GM19351 (cell line): ENCODE data around the gene ASCL1.
A peak's percentile ranks its signal among the peaks of the same experiment; 100 is the strongest.

Experiments used
- ATAC-seq: cut with Tn5 transposase; IDR thresholded peaks from one replicate; pipeline ENCODE4 v1.9.1; 2021; ENCODE audit warnings: mild to moderate bottlenecking, moderate library complexity; ENCODE audit not compliant: unreplicated experiment

The ASCL1 gene

GRCh38 chr12:102950950-102951619, 6.4 kb upstream of the ASCL1 start:
- no peak for ATAC-seq

- ATAC-seq = no peak
Measured at GRCh38 chr12:102951841-102952240, 5.6 kb upstream of the ASCL1 start.

- no peak for ATAC-seq
Measured at GRCh38 chr12:102953221-102953620, 4.3 kb upstream of the ASCL1 start.

GRCh38 chr12:102954134-102954533, 3.3 kb upstream of the ASCL1 start:
- ATAC-seq = no peak

DNA sequence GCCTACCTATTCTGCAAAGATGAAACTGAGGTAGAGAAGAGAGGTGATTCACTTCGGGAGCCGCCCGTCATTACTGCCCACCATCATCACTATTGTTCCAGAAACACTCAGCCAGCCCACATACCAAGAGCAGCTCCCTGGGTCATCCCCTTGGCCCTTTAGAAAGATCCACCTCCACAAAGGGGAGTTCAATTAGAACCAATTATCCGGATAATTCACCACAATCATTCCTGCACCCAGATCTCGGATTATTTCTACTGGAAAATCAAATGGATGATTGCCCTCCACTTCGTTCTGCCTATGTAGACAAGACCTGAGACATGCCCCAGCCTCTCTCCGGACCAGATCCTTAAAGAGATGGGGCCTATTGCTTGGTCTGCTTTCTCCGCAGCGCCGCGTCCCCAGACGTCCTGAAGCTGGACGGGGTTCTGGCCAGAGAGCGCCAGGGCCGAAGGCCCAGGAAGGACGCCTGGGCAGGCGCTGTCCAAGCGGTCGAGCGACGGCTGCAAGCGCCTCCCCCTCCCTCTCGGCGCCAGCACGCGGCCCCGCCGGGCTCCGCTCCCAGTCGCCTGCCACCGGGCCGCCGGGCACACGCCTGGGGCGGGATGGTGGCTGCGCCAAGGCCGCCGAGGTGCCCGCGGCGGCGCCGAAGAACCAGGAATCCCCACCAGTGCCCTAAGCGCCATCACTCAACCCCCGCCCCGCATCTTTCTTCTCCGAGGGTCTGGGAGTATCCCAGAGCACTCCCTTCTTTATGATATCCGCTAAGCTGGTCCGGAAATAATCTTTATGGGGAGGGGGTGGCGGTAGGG, 1.3 kb upstream of the ASCL1 start:
- ATAC-seq = no peak

DNA sequence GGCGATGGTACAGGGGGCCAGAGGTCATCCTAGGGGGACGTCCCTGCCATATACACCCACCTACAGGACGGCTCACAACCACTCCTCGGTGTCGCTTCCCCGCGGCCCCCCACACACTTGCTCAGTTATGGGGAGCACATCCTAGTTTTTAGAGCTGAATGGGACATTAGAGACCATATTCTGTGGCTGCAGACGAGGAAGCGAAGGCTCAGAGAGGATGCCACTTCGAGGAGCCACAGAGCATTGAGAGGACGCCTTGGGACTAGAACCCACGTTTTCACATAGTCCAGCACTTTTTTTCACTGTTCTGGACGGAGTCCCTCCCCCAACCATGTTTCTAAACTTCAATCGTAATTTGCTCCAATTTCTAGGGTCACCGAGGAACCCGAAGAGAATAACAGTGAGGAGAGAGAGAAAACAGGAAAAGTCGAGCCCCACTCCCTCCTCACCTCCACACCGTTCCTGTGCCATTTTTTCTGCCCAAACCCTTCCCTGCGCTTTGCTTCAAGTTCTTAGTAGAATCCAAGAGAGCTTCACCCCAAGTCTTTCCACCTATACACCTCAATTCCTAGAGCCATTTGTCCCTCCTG, 641 bp upstream of the ASCL1 start:
- ATAC-seq = no peak

- ATAC-seq = peak; percentile 62
Measured at GRCh38 chr12:102958073-102958829, 777 bp downstream of the ASCL1 start.

DNA sequence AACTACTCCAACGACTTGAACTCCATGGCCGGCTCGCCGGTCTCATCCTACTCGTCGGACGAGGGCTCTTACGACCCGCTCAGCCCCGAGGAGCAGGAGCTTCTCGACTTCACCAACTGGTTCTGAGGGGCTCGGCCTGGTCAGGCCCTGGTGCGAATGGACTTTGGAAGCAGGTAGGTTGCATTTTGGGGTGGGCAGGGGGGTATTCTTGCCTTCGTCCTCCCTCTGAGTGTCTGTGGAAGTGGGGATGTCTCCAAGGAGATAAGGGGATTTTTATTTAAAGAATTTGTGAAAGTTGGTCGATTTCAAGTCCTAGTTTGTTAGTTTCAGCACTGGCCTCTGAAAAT, 1.3 kb downstream of the ASCL1 start:
- ATAC-seq = peak; percentile 7

GRCh38 chr12:102959391-102959790, 1.9 kb downstream of the ASCL1 start:
- ATAC-seq = no peak

DNA sequence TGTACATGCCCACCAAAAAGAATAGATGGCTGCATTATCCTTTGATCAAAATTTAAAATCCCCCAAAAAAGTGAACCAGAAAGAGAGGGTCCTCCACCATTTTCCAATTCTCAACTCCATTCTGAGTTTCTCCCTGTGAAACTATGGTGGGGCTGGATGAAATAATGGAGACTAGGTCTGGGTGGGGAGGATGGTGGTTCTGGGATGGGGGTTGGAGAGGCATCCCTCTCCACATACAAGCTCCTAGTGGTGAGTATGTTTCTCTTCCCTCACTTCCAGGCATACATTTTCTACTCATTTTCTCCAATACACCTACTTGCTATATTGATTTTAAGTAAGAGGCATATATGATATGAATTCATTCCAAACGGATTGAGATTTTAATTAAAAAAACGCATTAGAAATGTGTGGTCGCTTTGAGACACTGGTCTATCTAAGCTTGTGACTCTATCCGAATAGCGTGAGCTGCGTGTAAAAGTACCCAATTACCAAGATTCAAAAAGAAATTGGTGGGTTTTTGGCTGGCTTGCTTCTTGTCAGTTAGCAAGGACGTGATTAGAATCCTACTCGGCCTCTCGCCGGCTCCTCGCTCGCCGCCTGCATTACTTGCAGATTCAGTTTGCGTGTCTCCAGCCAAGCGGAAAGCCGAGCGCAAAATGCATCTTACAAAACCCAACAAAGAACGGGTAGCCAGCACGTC, 3.4 kb downstream of the ASCL1 start:
- no peak for ATAC-seq

DNA sequence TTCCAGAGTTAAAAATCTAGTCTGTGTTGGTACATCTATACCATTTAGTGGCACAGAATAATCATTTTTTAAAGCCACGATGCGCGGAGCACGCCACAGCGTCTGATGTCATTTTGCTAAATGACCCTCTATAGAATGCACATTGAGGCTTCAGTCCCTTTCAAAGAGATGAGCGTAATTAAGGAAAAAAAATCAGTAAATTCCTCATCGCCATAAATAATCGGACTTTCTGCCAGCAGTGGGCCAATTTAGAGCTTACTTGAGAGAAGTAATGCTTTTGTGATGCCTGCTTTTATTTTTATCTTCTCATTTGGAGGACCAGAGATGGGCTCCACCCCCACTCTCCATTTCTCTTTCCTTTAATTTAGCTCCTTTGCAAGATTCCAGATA, 4.0 kb downstream of the ASCL1 start:
- ATAC-seq = no peak

DNA sequence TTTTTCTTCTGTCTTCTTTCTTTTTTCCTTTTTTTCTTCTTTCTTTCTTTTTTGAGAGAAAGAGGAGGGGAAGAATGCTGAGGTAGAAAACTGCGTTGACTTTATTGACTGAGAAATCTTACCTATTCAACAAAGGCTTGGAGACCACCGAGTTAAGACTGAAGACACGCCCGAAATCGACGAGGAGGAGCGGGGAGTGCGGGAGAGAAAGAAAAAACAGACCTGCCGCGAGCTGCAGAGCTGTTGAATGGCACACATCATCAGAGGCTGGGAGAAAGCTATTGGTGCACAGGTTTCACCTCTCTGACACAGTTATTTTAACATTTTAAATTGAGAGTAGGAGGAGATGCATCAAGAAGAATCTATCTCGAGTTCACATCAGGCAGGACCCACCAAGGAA, 5.1 kb downstream of the ASCL1 start:
- no peak for ATAC-seq

- no peak for ATAC-seq
Measured at GRCh38 chr12:102962986-102963385, 5.5 kb downstream of the ASCL1 start.

DNA sequence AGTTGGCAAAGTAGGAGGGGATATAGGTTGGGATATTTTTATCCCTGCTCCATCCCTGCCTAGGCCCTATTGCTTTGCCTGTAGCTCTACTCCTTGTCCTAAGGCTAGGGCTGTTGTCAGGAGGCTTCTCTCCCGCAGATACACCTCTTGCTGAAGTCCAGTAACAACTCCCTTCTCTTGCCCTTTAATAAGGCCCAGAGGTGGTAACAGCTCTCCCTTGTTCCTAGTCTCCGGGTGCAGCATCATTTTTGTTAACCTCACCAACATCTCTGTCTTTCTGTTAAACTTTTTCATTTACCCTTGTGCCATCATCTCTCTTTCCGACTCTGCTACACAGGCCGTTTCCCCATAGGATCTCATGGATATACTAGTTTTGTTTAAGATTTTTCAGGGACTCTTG, 6.3 kb downstream of the ASCL1 start:
- ATAC-seq = no peak

- ATAC-seq = no peak
Measured at GRCh38 chr12:102964872-102965271, 7.4 kb downstream of the ASCL1 start.

DNA sequence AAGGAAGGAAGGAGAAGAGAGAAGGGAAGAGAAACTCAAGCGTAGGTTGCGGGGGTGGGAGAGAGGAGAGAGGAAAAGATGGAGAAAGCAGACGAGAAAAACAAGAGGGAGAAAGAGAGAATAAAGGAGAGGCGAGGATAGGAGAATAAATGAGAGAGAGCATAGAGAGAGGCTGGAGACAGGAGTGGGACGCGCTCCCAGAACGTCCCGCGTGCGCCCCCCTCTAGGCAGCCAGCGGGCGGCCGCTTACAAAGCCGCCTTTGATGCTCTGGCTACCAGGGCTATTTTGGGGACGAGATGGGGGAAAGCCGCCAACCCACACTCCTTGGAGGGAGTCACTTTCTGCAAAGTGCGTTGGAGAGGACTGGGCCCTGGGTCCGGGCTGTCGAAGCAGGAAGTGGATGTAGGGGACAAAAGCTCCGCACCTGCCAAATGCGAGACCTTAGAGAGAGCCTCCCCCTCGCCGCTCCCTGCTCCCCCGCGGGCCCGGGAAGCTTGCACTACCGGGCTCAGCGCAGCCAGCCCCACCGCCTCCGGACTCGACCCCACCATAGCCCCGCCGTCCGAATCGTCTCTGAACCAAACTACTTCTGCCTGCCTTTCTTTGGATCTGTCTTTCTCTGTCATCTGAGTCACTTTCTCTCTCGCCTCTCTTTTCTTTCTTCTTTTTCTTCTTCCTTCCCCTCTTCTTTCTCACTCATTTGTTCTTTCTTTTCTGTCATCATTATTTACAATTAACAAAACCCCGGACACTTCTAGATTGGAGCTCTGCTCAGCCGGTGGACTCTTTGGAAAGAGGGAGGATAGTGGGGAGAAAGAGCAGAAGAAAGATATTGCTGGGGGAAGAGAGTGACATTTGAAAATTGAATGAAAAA, 8.0 kb downstream of the ASCL1 start:
- no peak for ATAC-seq

DNA sequence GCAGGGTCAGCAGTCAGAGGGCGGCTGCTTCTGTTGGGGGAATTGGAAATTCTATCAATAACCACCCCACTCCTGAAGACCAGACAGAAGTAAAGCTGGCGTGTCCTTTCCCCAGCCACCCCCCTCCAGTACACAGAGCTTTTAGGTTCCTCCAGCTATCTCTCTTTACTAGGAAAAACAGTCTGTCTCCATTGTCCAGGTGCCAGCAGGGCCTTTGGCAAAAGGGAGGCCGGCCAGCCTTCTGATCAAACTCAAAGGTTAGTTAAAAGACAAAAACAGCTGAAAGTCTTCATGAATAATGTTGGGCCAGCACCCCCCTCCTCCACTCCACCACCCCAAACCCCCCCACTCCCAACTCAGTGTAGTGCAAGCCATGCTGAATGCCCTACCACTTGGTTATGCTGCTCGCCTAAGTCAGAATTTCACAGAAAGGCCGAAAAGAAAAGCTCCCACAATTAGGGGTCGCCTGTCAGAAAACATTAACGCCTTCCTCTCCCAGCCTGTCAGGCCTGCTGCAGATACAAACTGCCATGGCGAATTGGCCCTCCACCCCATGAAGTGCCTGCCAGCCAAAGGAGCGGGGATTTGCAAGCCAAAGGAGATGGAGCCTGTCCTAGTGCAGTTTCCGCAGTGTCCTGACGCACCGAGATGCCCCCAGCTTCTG, 8.9 kb downstream of the ASCL1 start:
- no peak for ATAC-seq

DNA sequence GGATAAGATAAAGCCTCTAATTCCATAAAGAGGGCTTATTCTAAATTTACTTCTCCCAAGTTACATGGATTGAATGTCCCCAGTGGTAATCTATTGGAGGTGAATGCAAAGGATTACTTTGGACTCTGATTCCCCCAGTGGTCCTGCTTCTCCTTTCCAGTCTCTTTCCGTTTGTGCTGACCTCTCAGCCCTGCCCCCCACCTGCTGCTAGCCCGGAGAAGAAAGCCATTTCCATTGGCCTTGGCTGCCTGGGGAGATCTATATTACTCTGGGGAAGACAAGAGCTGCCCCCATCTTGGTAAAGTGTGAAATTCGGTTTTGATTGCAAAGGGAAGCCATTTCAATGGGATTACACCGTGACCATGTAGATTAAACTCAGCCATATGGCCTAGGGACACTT, 13.3 kb downstream of the ASCL1 start:
- no peak for ATAC-seq

DNA sequence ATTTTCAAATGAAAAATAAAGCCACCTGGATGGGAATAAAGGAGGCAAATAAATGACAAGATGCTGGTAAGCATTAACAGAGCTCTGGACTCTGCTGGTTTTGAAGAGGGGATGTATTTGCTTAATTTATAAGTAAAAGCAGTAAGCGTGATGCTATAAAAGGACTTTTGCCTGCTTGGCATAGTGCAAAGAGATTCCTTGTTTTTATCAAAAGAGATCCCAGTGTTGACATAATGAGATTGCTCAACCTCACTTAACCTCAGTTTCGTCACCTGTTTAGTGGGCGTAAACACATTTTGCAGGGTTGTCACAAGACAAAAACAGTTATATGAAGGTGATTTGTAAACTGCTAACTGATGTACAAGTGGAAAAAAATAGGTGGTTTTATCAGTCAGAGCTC, 13.8 kb downstream of the ASCL1 start:
- ATAC-seq = no peak
